GM12878 (cell line): ENCODE results near the gene SPATA25. TPM values are rescaled to one million over a fixed set of nuclear protein-coding genes. Genes with fewer than 3 reads are reported as not detected.

ENCODE experiments used
- ATAC-seq: fragments of 200-7000 bp; cut with Tn5 transposase; 3 replicates; pipeline ENCODE4 v1.9.1; 2020; ENCODE audit warnings: mild to moderate bottlenecking, moderate library complexity
- BruUV-seq: library from RNA; stranded (reverse); fragments of 400-500 nt; replicated peaks from 2 replicates; lab custom pipeline; 2021; lab: Mats Ljungman, UMichigan
- CTCF ChIA-PET: fragments of 300-600 bp; sonication (Branson Sonifier 250); formaldehyde crosslinking; extraction: SDS; loops from one replicate; lab custom pipeline; 2021; ENCODE audit warnings: inconsistent platforms; lab: Yijun Ruan, JAX
- POLR2A ChIA-PET: fragments of 350-600 bp; formaldehyde crosslinking; extraction: SDS; loops from one replicate; lab custom pipeline; 2021; ENCODE audit warnings: inconsistent platforms; lab: Charles Lee
- RAD21 ChIA-PET: fragments of 300-600 bp; sonication (Branson Sonifier 250); formaldehyde crosslinking; loops from one replicate; lab custom pipeline; 2023; ENCODE audit warnings: antibody characterized with exemption; ENCODE audit not compliant: unreplicated experiment; lab: Charles Lee
- SMC1A ChIA-PET: fragments of 300-600 bp; sonication (Branson Sonifier 250); formaldehyde crosslinking; loops from one replicate; lab custom pipeline; 2023; ENCODE audit not compliant: unreplicated experiment, uncharacterized antibody; lab: Charles Lee
- DNase-seq: peaks from one replicate; pipeline ENCODE4 v3.0.0-alpha.2; 2011; ENCODE audit warnings: low read depth, low spot score
- FAIRE-seq: peaks from 3 replicates; lab custom pipeline; 2011; peaks lifted over from hg19 to GRCh38; lab: Jason Lieb, UNC
- H2AFZ ChIP-seq: 2 replicates; pipeline ENCODE4 v1.6.0; 2011; ENCODE audit warnings: low read depth, low read length, control low read depth; ENCODE audit not compliant: control insufficient read depth
- H3K27ac ChIP-seq: 2 replicates; pipeline ENCODE4 v1.5.1; 2011; ENCODE audit warnings: control low read depth; ENCODE audit not compliant: control insufficient read depth, insufficient read depth
- H3K27me3 ChIP-seq, 2 experiments: replicated peaks in 1 of 2; 2 replicates each; pipeline versions ENCODE4 v1.6.0 to v1.6.1; 2011; ENCODE audit warnings: low read length in 1 of 2; ENCODE audit not compliant: control insufficient read depth in 2 of 2, insufficient read depth in 2 of 2
- H3K36me3 ChIP-seq, 2 experiments: 2 replicates each; pipeline ENCODE4 v1.5.1; 2011; ENCODE audit warnings: low read length in 1 of 2; ENCODE audit not compliant: control insufficient read depth in 2 of 2, insufficient read depth in 2 of 2
- H3K4me1 ChIP-seq: 2 replicates; pipeline ENCODE4 v1.6.1; 2011; ENCODE audit warnings: mild to moderate bottlenecking, low read length, moderate library complexity, mixed read lengths; ENCODE audit not compliant: control insufficient read depth, insufficient read depth
- H3K4me2 ChIP-seq: 2 replicates; pipeline ENCODE4 v1.6.0; 2011; ENCODE audit warnings: control low read depth; ENCODE audit not compliant: control insufficient read depth, insufficient read depth
- H3K4me3 ChIP-seq: fragments of 200-600 bp; sonication (generic); 2 replicates; pipeline ENCODE4 v1.5.1; 2016
- H3K79me2 ChIP-seq: 2 replicates; pipeline ENCODE4 v1.6.0; 2011; ENCODE audit warnings: low read length; ENCODE audit not compliant: control insufficient read depth, insufficient read depth
- H3K9ac ChIP-seq: 2 replicates; pipeline ENCODE4 v1.8.0; 2011; ENCODE audit warnings: low read length, control low read depth, mixed read lengths; ENCODE audit not compliant: control insufficient read depth, insufficient read depth
- H3K9me3 ChIP-seq: replicated peaks from 3 replicates; pipeline ENCODE4 v1.5.1; 2011; ENCODE audit warnings: mild to moderate bottlenecking, low read length; ENCODE audit not compliant: control insufficient read depth, insufficient read depth
- H4K20me1 ChIP-seq: 2 replicates; pipeline ENCODE4 v1.6.0; 2011; ENCODE audit not compliant: control insufficient read depth, insufficient read depth
- ATF7 ChIP-seq: fragments of 450-650 bp; IDR thresholded peaks from 2 replicates; pipeline ENCODE4 v1.6.1; 2016; ENCODE audit warnings: low read depth, mild to moderate bottlenecking
- HCFC1 ChIP-seq: fragments of 150-350 bp; IDR thresholded peaks from 2 replicates; pipeline ENCODE4 v1.6.1; 2014; ENCODE audit warnings: low read length
- JUNB ChIP-seq: IDR thresholded peaks from 2 replicates; pipeline ENCODE4 v1.6.1; 2016; ENCODE audit warnings: antibody characterized with exemption, mild to moderate bottlenecking
- JUND ChIP-seq: IDR thresholded peaks from 2 replicates; pipeline ENCODE4 v1.6.1; 2012; ENCODE audit warnings: low read depth, mild to moderate bottlenecking, low read length, improper control_type of control experiment, moderate library complexity
- NBN ChIP-seq: fragments of 450-650 bp; IDR thresholded peaks from 2 replicates; pipeline ENCODE4 v1.6.1; 2016
- NRF1 ChIP-seq: conservative IDR thresholded peaks from 2 replicates; pipeline ENCODE4 v1.6.1; 2011; ENCODE audit warnings: mild to moderate bottlenecking, low read depth, low read length, improper control_type of control experiment
- POLR2A ChIP-seq: IDR thresholded peaks from 2 replicates; pipeline ENCODE4 v1.6.1; 2011; ENCODE audit warnings: low read depth, mild to moderate bottlenecking, low read length
- TBL1XR1 ChIP-seq: IDR thresholded peaks from 2 replicates; pipeline ENCODE4 v1.6.1; 2012; ENCODE audit warnings: low read depth, low read length, improper control_type of control experiment
- TCF7 ChIP-seq: IDR thresholded peaks from 2 replicates; pipeline ENCODE4 v1.6.1; 2014; ENCODE audit warnings: antibody characterized with exemption, borderline replicate concordance
- ZBTB33 ChIP-seq: fragments of 450-650 bp; IDR thresholded peaks from 2 replicates; pipeline ENCODE4 v1.6.1; 2017; ENCODE audit warnings: mild to moderate bottlenecking
- ZNF274 ChIP-seq: IDR thresholded peaks from one replicate; pipeline ENCODE4 v1.8.0; 2011; ENCODE audit not compliant: insufficient read length, insufficient read depth
- ZZZ3 ChIP-seq: IDR thresholded peaks from 2 replicates; pipeline ENCODE4 v1.6.1; 2011; ENCODE audit warnings: low read depth; ENCODE audit not compliant: control insufficient read depth, insufficient read length
- WGBS: methylation state at CpG from one replicate; pipeline ENCODE4 v1.1.6; 2016; ENCODE audit warnings: low lambda C conversion rate; ENCODE audit not compliant: insufficient replicate concordance, insufficient coverage; ENCODE audit errors: missing lambda C conversion rate; 5-methylcytosine and 5-hydroxymethylcytosine counted together
- in situ Hi-C: fragments of 300-500 bp; cut with MboI; formaldehyde crosslinking; loops from 9 replicates; pipeline ENCODE4 v1.14.3; 2018; ENCODE audit warnings: mixed read lengths
- intact Hi-C: fragments of 100-400 bp; cut with micrococcal nuclease; formaldehyde crosslinking; loops from one replicate; pipeline ENCODE4 v1.14.2; 2022; ENCODE audit not compliant: unreplicated experiment
- polyA plus RNA-seq, 11 experiments: library from polyadenylated mRNA; depleted of rRNA in 4 of 11; unstranded in 6 of 11; stranded (reverse) in 5 of 11; fragments of >200 nt; fragmentation: Nextera tagmentation in 4 of 11; fragmentation: Illumina TruSeq in 1 of 11; extraction: Ambion mirVana in 4 of 11; extraction: Trizol in 1 of 11; gene quantifications; 1 replicate in 1 of 11; 2 replicates in 10 of 11; pipeline versions ENCODE4 v1.2.1 to v1.2.3, GENCODE V29; 2011 to 2016; ENCODE audit warnings: inconsistent platforms in 2 of 11, missing spikeins in 2 of 11, low read depth in 1 of 11
- total RNA-seq, 4 experiments: library from RNA; depleted of rRNA in 3 of 4; stranded (reverse); fragments of >200 nt in 3 of 4; fragmentation: Illumina TruSeq in 1 of 4; extraction: Trizol in 1 of 4; gene quantifications; 2 replicates each; pipeline versions ENCODE4 v1.2.1 to v1.2.3, GENCODE V29; 2013 to 2021
- TF ChIP-seq, protein P1 (sequence below): fragments of 450-650 bp; IDR thresholded peaks from 2 replicates; pipeline ENCODE4 v1.6.1; 2017; ENCODE audit warnings: mild to moderate bottlenecking, low read depth, inconsistent platforms; ENCODE audit not compliant: poor library complexity, severe bottlenecking

The SPATA25 gene
- total and polyA plus RNA-seq, 10 of the 15 experiments (the other 5 are each of a cell fraction or from before 2014, with no cell fraction given) = 0.28 to 2.9 (median 1.3) TPM; not detected in 3

DNA sequence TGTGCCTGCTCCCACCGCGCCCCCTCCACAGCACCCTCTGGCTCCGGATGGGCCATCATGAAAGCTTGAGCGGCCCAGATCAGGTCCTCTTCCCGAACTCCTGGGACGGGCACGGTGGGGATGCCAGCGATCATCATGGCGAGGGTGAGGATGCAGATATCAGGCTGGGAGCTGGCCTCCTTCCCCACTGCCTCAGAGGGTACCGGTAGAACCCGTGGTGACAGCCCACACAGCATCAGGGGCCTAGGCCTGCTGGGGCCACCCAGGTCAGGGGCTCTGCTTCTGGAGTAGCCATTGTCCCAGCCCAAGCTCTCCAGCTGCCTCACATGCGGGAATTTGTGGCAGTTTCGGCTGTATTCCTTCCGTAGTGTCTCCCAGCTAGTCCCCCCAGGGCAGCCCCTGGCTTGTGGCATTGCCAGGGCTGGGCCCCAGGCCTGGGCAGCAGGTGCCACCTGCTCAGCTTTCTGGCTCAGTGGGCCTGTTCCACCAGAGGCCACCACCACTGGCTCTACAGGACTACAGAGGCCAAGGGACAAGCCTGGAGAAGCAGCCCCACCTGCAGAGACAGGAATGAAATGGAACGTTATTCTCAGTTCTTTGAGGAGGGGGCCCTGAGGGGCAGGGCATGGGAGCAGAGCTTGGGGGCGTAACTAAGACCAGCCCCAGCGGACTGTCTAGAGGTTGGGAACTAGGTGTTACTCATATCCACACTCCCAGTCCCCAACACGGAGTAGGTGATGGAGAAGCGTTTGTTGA is 654 bp downstream of the SPATA25 start:
- Histone ChIP-seq H3K4me1 (peaks cover 20% of the 10 kb centered on the region), H3K79me2 (peaks cover 13% of the 10 kb centered on the region), H3K36me3 (peaks cover 5 to 11% of the 10 kb centered on the region in 2 experiments; a peak in 2 of 4 replicates), H3K27me3 (no peaks in the 10 kb centered on the region), H3K4me3 (no peak overlapping the region), H3K27ac (no peak overlapping the region), H2AFZ (no peak overlapping the region), H3K9ac (no peak overlapping the region), H3K9me3 (no peaks in the 10 kb centered on the region), H4K20me1 (no peaks in the 10 kb centered on the region), H3K4me2 (no peak overlapping the region)
- ChIA-PET CTCF (interaction anchor here (1.0 kb wide), 1 partner anchor 83 kb away, joined by 4 read pairs; no protein-coding TSS in a partner anchor), RAD21 (no interaction called here), POLR2A (interaction anchor here (0.8 kb wide), 1 partner anchor 84 kb away, joined by 3 read pairs; no protein-coding TSS in a partner anchor), SMC1A (no interaction called here)
- WGBS = 96% methylated on average over 19 of the region's 19 CpGs
- FAIRE-seq = no peak
- intact Hi-C loops = no loop called here
- no peak for DNase-seq
- in situ Hi-C loops = no loop called here
- TF ChIP-seq HCFC1 (no peak), ZBTB33 (no peak), POLR2A (peak; percentile 46)
- ATAC-seq = no peak
- no TSS peak for BruUV-seq

- no peak overlapping the region for H2AFZ ChIP-seq
- H3K9me3 ChIP-seq = no peaks in the 10 kb centered on the region
- no peak overlapping the region for H3K27ac ChIP-seq
- ATAC-seq (no peak), DNase-seq (no peak), FAIRE-seq (no peak)
- 94% methylated on average over 9 of the region's 9 CpGs for WGBS
- H3K36me3 ChIP-seq = peaks cover 5 to 11% of the 10 kb centered on the region in 2 experiments; a peak in 2 of 4 replicates
- H3K4me1 ChIP-seq = peaks cover 12% of the 10 kb centered on the region
- no peak overlapping the region for H3K4me2 ChIP-seq
- POLR2A ChIA-PET = interaction anchor here (1.1 kb wide), 1 partner anchor 10 kb away, joined by 3 read pairs; no protein-coding TSS in a partner anchor
- no peaks in the 10 kb centered on the region for H3K27me3 ChIP-seq
- no peak overlapping the region for H3K9ac ChIP-seq
- RAD21 ChIA-PET = interaction anchor here (1.3 kb wide), 1 partner anchor 84 kb away, joined by 3 read pairs; no protein-coding TSS in a partner anchor
- CTCF ChIA-PET = interaction anchor here (1.0 to 3.2 kb wide), 2 partner anchors 78 to 84 kb away, joined by 3 to 17 read pairs; no protein-coding TSS in a partner anchor
- in situ Hi-C loops = no loop called here
- H3K79me2 ChIP-seq = peaks cover 15% of the 10 kb centered on the region
- H4K20me1 ChIP-seq = no peaks in the 10 kb centered on the region
- no TSS peak for BruUV-seq
- SMC1A ChIA-PET = interaction anchor here (0.7 to 1.6 kb wide), 2 partner anchors 11 to 41 kb away, joined by 3 to 4 read pairs; no protein-coding TSS in a partner anchor
- no peak overlapping the region for H3K4me3 ChIP-seq
- intact Hi-C loops = no loop called here
- TF ChIP-seq, protein P1, sequence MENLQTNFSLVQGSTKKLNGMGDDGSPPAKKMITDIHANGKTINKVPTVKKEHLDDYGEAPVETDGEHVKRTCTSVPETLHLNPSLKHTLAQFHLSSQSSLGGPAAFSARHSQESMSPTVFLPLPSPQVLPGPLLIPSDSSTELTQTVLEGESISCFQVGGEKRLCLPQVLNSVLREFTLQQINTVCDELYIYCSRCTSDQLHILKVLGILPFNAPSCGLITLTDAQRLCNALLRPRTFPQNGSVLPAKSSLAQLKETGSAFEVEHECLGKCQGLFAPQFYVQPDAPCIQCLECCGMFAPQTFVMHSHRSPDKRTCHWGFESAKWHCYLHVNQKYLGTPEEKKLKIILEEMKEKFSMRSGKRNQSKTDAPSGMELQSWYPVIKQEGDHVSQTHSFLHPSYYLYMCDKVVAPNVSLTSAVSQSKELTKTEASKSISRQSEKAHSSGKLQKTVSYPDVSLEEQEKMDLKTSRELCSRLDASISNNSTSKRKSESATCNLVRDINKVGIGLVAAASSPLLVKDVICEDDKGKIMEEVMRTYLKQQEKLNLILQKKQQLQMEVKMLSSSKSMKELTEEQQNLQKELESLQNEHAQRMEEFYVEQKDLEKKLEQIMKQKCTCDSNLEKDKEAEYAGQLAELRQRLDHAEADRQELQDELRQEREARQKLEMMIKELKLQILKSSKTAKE = no peak
- TF ChIP-seq TCF7 (no peak), NRF1 (no peak), JUNB (no peak), ZZZ3 (no peak), NBN (no peak), JUND (no peak), ZNF274 (no peak), TBL1XR1 (no peak), ATF7 (no peak)
These were observed 4.3 kb downstream of the SPATA25 start for GRCh38 chr20:45883100-45883469.
